HepG2 (cell line): ENCODE measurements around the gene XPC. TPM values are rescaled to one million over a fixed set of nuclear protein-coding genes. Genes with fewer than 3 reads are reported as not detected.

Source experiments
- ATAC-seq: fragments of 200-7000 bp; cut with Tn5 transposase; 3 replicates; pipeline ENCODE4 v1.9.1; 2020; ENCODE audit warnings: mild to moderate bottlenecking, moderate library complexity
- BruUV-seq: library from RNA; stranded (reverse); fragments of 400-500 nt; replicated peaks from 2 replicates; lab custom pipeline; 2021; lab: Mats Ljungman, UMichigan
- CTCF ChIA-PET: fragments of 300-600 bp; formaldehyde crosslinking; extraction: SDS; loops from one replicate; lab custom pipeline; 2021; ENCODE audit warnings: low total read pairs, inconsistent platforms, low intra/inter-chr PET ratio; lab: Yijun Ruan, JAX
- POLR2A ChIA-PET: fragments of 350-600 bp; sonication (Branson Sonifier 250); formaldehyde crosslinking; loops from one replicate; lab custom pipeline; 2020; ENCODE audit warnings: antibody characterized with exemption, inconsistent platforms; lab: Yijun Ruan, JAX
- DNase-seq: peaks from one replicate; pipeline ENCODE4 v3.0.0-alpha.2; 2015; ENCODE audit warnings: low spot score
- FAIRE-seq: peaks from 3 replicates; lab custom pipeline; 2011; peaks lifted over from hg19 to GRCh38; lab: Jason Lieb, UNC
- H2AFZ ChIP-seq: one replicate; pipeline ENCODE4 v1.6.1; 2011; ENCODE audit warnings: low read length, inconsistent platforms
- H3K27ac ChIP-seq: fragments of 300-600 bp; 3 replicates; pipeline ENCODE4 v1.8.0; 2011; ENCODE audit warnings: mixed run types, mild to moderate bottlenecking, mixed read lengths, low read length, inconsistent platforms; ENCODE audit not compliant: insufficient read depth; ENCODE audit errors: extremely low read length
- H3K27me3 ChIP-seq, 2 experiments: fragments of 200-600 bp in 1 of 2; 2 replicates in 1 of 2; 3 replicates in 1 of 2; pipeline versions ENCODE4 v1.6.0 to v1.8.0; 2011; ENCODE audit warnings: low read length in 2 of 2, mild to moderate bottlenecking in 2 of 2, moderate library complexity in 2 of 2, inconsistent platforms in 1 of 2; ENCODE audit not compliant: insufficient read depth in 2 of 2, control insufficient read depth in 1 of 2
- H3K36me3 ChIP-seq, 2 experiments: fragments of 200-600 bp in 1 of 2; replicated peaks in 1 of 2; 2 replicates in 1 of 2; 3 replicates in 1 of 2; pipeline versions ENCODE4 v1.5.1 to v1.8.0; 2011; ENCODE audit warnings: low read length in 2 of 2, inconsistent platforms in 1 of 2; ENCODE audit not compliant: insufficient read depth in 2 of 2, control insufficient read depth in 1 of 2
- H3K4me1 ChIP-seq: 2 replicates; pipeline ENCODE4 v1.5.1; 2012; ENCODE audit warnings: low read length, inconsistent platforms; ENCODE audit not compliant: insufficient read depth
- H3K4me2 ChIP-seq: 2 replicates; pipeline ENCODE4 v1.6.0; 2011; ENCODE audit warnings: low read depth, low read length, inconsistent platforms
- H3K4me3 ChIP-seq, 3 experiments: fragments of 200-600 bp in 1 of 3; sonication (generic), shearing (Covaris generic) in 1 of 3; replicated peaks in 1 of 3; 2 replicates each; pipeline ENCODE4 v1.5.1; 2011 to 2016; ENCODE audit warnings: low read length in 3 of 3, inconsistent platforms in 2 of 3, low read depth in 2 of 3, mild to moderate bottlenecking in 2 of 3, control low read depth in 1 of 3, mixed read lengths in 1 of 3; ENCODE audit not compliant: insufficient read depth in 1 of 3
- H3K79me2 ChIP-seq: one replicate; pipeline ENCODE4 v1.6.1; 2011; ENCODE audit warnings: low read length, inconsistent platforms; ENCODE audit not compliant: insufficient read depth
- H3K9ac ChIP-seq: 2 replicates; pipeline ENCODE4 v1.6.0; 2011; ENCODE audit warnings: mild to moderate bottlenecking, low read depth, low read length, inconsistent platforms; ENCODE audit not compliant: insufficient read depth
- H3K9me3 ChIP-seq: 2 replicates; pipeline ENCODE4 v1.5.1; 2012; ENCODE audit warnings: mild to moderate bottlenecking, low read length
- H4K20me1 ChIP-seq: 2 replicates; pipeline ENCODE4 v1.6.0; 2011; ENCODE audit warnings: inconsistent platforms, mild to moderate bottlenecking, low read length, moderate library complexity; ENCODE audit not compliant: insufficient read depth
- ARID3A ChIP-seq: IDR thresholded peaks from 2 replicates; pipeline ENCODE4 v1.6.1; 2012; ENCODE audit warnings: low read depth, low read length, improper control_type of control experiment
- CBX1 ChIP-seq: IDR thresholded peaks from one replicate; pipeline ENCODE4 v1.6.1; 2016; ENCODE audit warnings: antibody characterized with exemption, low read depth
- CC2D1A ChIP-seq: sonication (generic); formaldehyde crosslinking; IDR thresholded peaks from 2 replicates; pipeline ENCODE4 v1.8.1; 2023; ENCODE audit warnings: mild to moderate bottlenecking, missing genetic modification reagents
- DNMT3B ChIP-seq: conservative IDR thresholded peaks from 2 replicates; pipeline ENCODE4 v1.6.1; 2016; ENCODE audit warnings: missing biosample characterization, control low read depth
- GRHL1 ChIP-seq: sonication (generic); formaldehyde crosslinking; conservative IDR thresholded peaks from 2 replicates; pipeline ENCODE4 v1.8.0; 2022; ENCODE audit warnings: missing genetic modification reagents
- NCOA1 ChIP-seq: sonication (generic); formaldehyde crosslinking; IDR thresholded peaks from 2 replicates; pipeline ENCODE4 v1.9.0; 2021; ENCODE audit warnings: missing genetic modification reagents
- NCOA2 ChIP-seq: sonication (generic); formaldehyde crosslinking; IDR thresholded peaks from 2 replicates; pipeline ENCODE4 v1.8.0; 2022; ENCODE audit warnings: inconsistent platforms
- SNAPC2 ChIP-seq: sonication (generic); formaldehyde crosslinking; IDR thresholded peaks from 2 replicates; pipeline ENCODE4 v1.8.1; 2022; ENCODE audit warnings: mild to moderate bottlenecking, missing genetic modification reagents
- SNRNP70 ChIP-seq: fragments of 200-400 bp; formaldehyde crosslinking; IDR thresholded peaks from 2 replicates; pipeline ENCODE4 v1.6.1; 2017; ENCODE audit warnings: mild to moderate bottlenecking, low read depth, low read length, moderate library complexity
- TCF12 ChIP-seq, 2 experiments: fragments of 450-650 bp in 1 of 2; sonication (generic) in 1 of 2; formaldehyde crosslinking in 1 of 2; IDR thresholded peaks; 2 replicates each; pipeline versions ENCODE4 v1.6.1 to v1.8.0; 2017 to 2022; ENCODE audit warnings: antibody characterized with exemption in 1 of 2, mild to moderate bottlenecking in 1 of 2, missing genetic modification reagents in 1 of 2, moderate library complexity in 1 of 2
- ZBTB25 ChIP-seq: IDR thresholded peaks from 2 replicates; pipeline ENCODE4 v1.6.1; 2018; ENCODE audit warnings: missing genetic modification reagents
- ZBTB46 ChIP-seq: sonication (generic); formaldehyde crosslinking; IDR thresholded peaks from 2 replicates; pipeline ENCODE4 v1.4.0; 2020; ENCODE audit warnings: mild to moderate bottlenecking, missing genetic modification reagents, borderline replicate concordance
- ZNF232 ChIP-seq: sonication (generic); formaldehyde crosslinking; IDR thresholded peaks from 2 replicates; pipeline ENCODE4 v1.4.0; 2020; ENCODE audit warnings: missing genetic modification reagents, borderline replicate concordance
- ZNF264 ChIP-seq: sonication (generic); formaldehyde crosslinking; IDR thresholded peaks from 2 replicates; pipeline ENCODE4 v1.4.0; 2020; ENCODE audit warnings: missing genetic modification reagents
- ZNF737 ChIP-seq: sonication (generic); formaldehyde crosslinking; IDR thresholded peaks from 2 replicates; pipeline ENCODE4 v1.5.0; 2020; ENCODE audit warnings: missing genetic modification reagents, mild to moderate bottlenecking, borderline replicate concordance
- ZXDC ChIP-seq: sonication (generic); formaldehyde crosslinking; IDR thresholded peaks from 2 replicates; pipeline ENCODE4 v1.5.0; 2020; ENCODE audit warnings: mild to moderate bottlenecking, missing genetic modification reagents
- WGBS: methylation state at CpG from one replicate; pipeline ENCODE4 v1.1.6; 2017; ENCODE audit warnings: low lambda C conversion rate; 5-methylcytosine and 5-hydroxymethylcytosine counted together
- in situ Hi-C: cut with HindIII; loops from 2 replicates; pipeline ENCODE4 v1.10.0; 2017; ENCODE audit warnings: low pct_unique_long_range_greater_than_20kb; ENCODE audit not compliant: extremely low pct_ligation_motif_present
- intact Hi-C: fragments of 100-400 bp; cut with micrococcal nuclease; formaldehyde crosslinking; loops from one replicate; pipeline ENCODE4 v1.10.0; 2022; ENCODE audit not compliant: unreplicated experiment
- polyA plus RNA-seq, 8 experiments: library from polyadenylated mRNA; depleted of rRNA in 3 of 8; stranded (reverse) in 7 of 8; unstranded in 1 of 8; fragments of >200 nt; fragmentation: Illumina TruSeq in 4 of 8; extraction: Trizol in 4 of 8; gene quantifications; 2 replicates each; pipeline versions ENCODE4 v1.2.1 to v1.2.3, GENCODE V29; 2011 to 2016; ENCODE audit warnings: low read depth in 4 of 8, missing spikeins in 1 of 8, mixed read lengths in 1 of 8; ENCODE audit not compliant: insufficient read depth in 1 of 8
- total RNA-seq, 5 experiments: library from RNA; depleted of rRNA; stranded (reverse); fragments of >200 nt; fragmentation: Illumina TruSeq; extraction: Trizol; gene quantifications; 2 replicates each; pipeline ENCODE4 v1.2.3, GENCODE V29; 2016; ENCODE audit warnings: low read depth in 1 of 5

Gene XPC
- total and polyA plus RNA-seq, 2 of the 13 experiments (the other 11 are each of a cell fraction or from before 2014, with no cell fraction given), result 9.4 to 24.1 TPM

- POLR2A ChIA-PET, result interaction anchor here (0.7 to 3.5 kb wide), 2 partner anchors 9 to 10 kb away, joined by 3 to 21 read pairs; partner anchors contain the start of genes CHCHD4 and TMEM43
- no peak for FAIRE-seq
- CTCF ChIA-PET, result no interaction called here
- Histone ChIP-seq H3K27me3 (no peaks in the 10 kb centered on the region), H3K27ac (no peak overlapping the region), H3K9ac (no peak overlapping the region), H3K9me3 (no peaks in the 10 kb centered on the region), H2AFZ (no peak overlapping the region), H3K4me3 (no peak overlapping the region), H3K79me2 (no peaks in the 10 kb centered on the region)
- intact Hi-C loops, result no loop called here
- no TSS peak for BruUV-seq
- no peak for TF ChIP-seq CBX1
- no peak for TF ChIP-seq TCF12 (IDR thresholded peaks at IDR 0.05)
- TF ChIP-seq TCF12 (CRISPR knock-in tag; IDR thresholded peaks at IDR 0.05), result no peak
- TF ChIP-seq ZNF737 (CRISPR knock-in tag), result no peak
- TF ChIP-seq CC2D1A (CRISPR knock-in tag), result no peak
- no peak for TF ChIP-seq ARID3A
- no peak for TF ChIP-seq ZBTB46
- TF ChIP-seq ZNF232, result no peak
- TF ChIP-seq DNMT3B (CRISPR knock-in tag), result no peak
- TF ChIP-seq NCOA1 (CRISPR knock-in tag), result no peak
- TF ChIP-seq GRHL1 (CRISPR knock-in tag), result no peak
- no peak for TF ChIP-seq SNAPC2 (CRISPR knock-in tag)
- no peak for TF ChIP-seq ZNF264
- TF ChIP-seq ZBTB25, result no peak
- TF ChIP-seq SNRNP70, result no peak
- no peak for TF ChIP-seq NCOA2 (CRISPR knock-in tag)
- TF ChIP-seq ZXDC (CRISPR knock-in tag), result no peak
- TF ChIP-seq, all 625 proteins: peak for 0
- in situ Hi-C loops, result no loop called here
- peaks cover 39 to 71% of the 10 kb centered on the region in 2 experiments for H3K36me3 ChIP-seq
- ATAC-seq (no peak), DNase-seq (no peak)
- peaks cover 15% of the 10 kb centered on the region for H3K4me1 ChIP-seq
- H3K4me2 ChIP-seq, result no peak overlapping the region
- 99% methylated on average over 5 of the region's 6 CpGs for WGBS
- no peaks in the 10 kb centered on the region for H4K20me1 ChIP-seq
Observed at GRCh38 chr3:14134291-14134690, 44.1 kb downstream of the XPC start.
